IPS-18c (cell line): ENCODE measurements around the gene PTPRC.

Experiments used
- H3K4me3 ChIP-seq: 2 replicates; pipeline ENCODE4 v1.7.0; 2013; ENCODE audit warnings: low read depth, mild to moderate bottlenecking, low read length, moderate library complexity; ENCODE audit not compliant: insufficient read depth
- H3K9me3 ChIP-seq: one replicate; pipeline ENCODE4 v1.6.1; 2013; ENCODE audit warnings: mild to moderate bottlenecking, low read length, moderate library complexity; ENCODE audit not compliant: control insufficient read depth, insufficient read depth

PTPRC gene

DNA sequence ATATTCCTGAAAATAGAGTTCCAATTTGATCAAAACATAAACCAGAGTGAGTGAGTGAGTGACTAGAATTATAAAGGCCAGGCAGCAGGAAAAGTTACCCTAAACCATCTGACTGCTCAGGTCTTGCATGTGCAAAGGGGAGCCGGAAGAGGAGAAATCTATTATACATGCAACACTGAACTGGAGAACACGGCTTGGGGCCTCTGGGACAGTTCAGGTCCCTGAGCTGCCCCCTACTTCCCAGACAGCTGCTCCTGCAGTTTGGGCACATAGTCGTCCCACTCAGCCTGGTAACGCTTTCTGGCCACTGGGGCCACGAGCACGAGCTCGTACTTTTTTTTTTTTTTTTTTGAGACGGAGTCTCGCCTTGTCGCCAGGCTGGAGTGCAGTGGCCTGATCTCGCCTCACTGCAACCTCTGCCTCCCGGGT is 40.1 kb downstream of the PTPRC start:
- H3K9me3 ChIP-seq: no peaks in the 10 kb centered on the region
- no peak overlapping the region for H3K4me3 ChIP-seq

DNA sequence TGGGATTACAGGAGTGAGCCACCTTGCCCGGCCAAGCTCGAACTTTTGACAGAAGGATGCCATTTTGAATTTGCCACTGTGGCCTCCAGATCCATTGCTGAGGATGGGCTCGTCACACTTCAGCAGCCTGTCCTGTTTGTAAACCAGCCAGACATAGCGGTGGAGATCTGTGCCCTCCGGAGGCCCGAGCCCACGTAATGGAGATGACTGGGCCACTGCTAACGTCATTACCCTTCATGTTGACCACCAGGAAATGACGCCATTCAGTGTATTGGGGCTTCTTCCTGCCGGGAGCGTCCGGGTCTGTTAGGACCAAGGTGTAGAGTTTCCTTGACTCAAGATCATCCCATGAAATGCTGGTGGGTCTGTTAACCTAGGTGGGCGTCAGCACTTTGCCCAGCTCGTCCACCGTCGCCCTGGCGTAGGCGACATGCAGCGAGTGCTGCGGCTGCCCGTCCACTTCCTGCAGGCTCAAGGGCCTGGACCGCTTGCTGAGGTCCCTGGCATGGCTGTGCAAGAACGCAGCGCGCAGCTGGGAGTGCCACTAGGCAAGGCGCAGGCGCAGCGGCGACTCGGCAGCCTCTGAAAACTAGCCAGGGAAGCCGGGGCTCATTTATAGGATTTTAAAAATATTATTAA is 40.8 kb downstream of the PTPRC start:
- H3K4me3 ChIP-seq: no peak overlapping the region

DNA sequence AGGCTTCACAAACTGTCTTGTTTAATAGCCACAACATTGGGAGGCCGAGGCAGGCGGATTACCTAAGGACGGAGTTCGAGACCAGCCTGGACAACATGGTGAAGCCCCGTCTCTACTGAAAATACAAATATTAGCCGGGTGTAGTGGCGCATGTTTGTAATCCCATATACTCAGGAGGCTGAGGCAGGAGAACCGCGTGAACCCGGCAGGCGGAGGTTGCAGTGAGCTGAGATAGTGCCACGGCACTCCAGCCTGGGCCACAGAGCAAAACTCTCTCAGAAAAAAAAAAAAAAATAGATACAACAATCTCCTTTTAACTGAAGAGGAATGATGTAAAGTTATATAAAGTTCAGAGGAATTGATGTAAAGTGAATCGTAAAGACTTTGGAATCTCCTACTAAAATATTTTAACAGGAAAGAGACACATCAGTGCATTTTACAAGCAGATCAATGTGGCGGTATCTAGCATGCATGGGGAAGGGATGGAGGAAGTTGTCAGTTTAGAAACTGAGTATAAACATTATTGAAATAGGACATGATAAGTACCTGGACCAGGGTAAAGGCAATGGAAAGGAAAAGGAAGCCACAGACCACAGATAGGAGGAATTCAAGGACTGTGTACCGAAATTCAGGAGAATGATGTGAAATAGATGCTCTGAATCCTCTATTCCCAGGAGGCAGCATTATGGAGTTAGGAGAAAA is 41.5 kb downstream of the PTPRC start:
- Histone ChIP-seq H3K9me3 (no peaks in the 10 kb centered on the region), H3K4me3 (no peak overlapping the region)

More for the DNA sequence above, 40.8 kb downstream of the PTPRC start:
- H3K9me3 ChIP-seq: no peaks in the 10 kb centered on the region

DNA sequence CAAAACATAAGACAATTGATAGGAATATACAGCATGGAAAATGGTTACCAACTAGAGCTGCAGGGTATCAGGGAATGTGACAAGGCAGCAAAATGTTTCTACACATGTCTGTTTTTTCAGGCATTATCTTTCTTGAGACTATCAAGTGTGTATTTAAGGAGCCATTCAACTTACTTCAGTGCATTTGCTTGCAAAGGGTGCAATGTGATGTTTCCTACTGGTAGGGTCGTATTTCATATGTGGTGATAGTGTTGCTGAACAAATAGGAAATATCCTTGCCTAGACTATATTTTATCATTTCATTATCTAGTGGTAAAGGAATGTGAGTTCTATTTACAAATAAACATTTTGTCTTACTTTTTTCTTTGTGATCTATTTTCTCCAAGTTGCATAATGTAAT is 42.4 kb downstream of the PTPRC start:
- Histone ChIP-seq H3K9me3 (no peaks in the 10 kb centered on the region), H3K4me3 (no peak overlapping the region)

DNA sequence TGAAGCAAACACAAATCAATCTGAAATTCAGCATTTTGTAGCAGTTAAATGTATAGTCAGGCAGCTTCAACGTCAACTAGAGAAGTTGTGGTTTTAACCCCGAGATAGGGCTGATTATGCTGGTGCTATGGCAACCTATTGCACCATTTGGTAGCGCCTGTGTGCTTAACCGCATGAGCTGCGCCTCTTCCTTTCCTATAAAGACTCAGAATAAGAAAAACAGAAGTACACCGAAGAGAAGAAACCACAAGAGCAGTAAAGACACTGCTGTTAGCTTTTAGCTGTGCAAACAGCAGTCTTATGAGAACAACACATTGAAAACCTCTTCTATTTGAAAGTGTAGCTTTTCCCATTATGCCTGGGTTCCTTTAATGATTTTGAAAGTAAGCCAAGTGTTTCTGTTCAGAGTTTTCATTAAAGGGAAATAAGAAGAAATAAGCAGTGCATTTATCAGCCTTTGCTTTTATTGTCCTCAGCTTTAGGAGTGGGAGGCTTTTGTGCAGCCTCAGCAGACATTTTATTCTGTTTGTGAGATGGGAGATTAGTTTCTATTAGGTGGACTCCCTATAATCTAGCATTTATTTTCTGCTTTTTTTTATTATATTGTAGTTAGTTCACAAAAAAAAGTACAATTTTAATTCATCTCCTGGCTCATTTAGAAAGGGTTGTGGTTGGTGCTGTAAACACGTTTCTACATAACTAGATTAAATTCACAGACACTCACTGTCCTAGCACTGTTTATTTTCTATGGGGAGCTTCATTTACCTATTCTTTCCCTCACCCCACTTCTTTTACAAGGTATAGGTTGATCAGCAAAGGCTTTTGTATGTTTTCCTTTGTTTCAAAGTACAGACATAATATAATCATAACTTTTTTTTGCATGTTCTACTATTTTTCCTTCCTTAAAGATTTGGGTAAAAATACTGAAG is 43.3 kb downstream of the PTPRC start:
- Histone ChIP-seq H3K4me3 (no peak overlapping the region), H3K9me3 (no peaks in the 10 kb centered on the region)

DNA sequence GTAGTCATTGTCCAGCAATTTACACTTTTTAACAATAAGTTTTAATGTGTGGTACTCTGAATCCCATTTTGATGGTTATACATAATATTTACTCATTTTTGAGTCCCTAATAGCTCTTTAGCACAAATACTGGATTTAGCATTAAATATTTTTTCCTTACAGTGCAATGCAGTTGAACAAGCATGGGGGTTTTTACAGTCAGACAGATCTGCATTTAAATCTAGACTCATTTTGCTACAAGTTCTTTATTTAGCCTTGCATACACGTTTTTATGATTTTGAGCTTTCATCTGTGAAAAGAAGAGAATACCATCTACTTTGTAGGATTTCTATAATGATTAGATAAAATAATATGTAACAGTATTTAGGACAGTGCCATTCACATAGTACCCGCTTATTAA is 44.0 kb downstream of the PTPRC start:
- H3K4me3 ChIP-seq: no peak overlapping the region
- no peaks in the 10 kb centered on the region for H3K9me3 ChIP-seq

DNA sequence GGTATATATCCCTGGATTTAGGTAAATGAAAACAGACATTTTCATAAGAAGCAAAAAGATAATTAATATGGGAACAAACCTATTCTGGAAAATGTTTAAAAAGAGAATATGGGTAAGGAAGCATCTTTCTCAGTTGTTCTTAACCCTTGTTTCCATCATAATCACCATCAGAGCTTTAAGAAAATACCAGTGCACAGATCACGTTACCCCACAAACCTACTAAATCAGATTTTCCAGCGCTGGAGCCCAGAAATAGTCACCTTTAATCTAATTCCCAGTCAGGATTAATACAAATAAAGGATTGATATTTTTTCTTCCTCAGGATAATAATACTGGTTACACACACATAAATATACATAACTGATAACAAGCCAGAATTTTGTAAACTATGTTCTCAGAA is 44.6 kb downstream of the PTPRC start:
- H3K4me3 ChIP-seq: no peak overlapping the region
- no peaks in the 10 kb centered on the region for H3K9me3 ChIP-seq

DNA sequence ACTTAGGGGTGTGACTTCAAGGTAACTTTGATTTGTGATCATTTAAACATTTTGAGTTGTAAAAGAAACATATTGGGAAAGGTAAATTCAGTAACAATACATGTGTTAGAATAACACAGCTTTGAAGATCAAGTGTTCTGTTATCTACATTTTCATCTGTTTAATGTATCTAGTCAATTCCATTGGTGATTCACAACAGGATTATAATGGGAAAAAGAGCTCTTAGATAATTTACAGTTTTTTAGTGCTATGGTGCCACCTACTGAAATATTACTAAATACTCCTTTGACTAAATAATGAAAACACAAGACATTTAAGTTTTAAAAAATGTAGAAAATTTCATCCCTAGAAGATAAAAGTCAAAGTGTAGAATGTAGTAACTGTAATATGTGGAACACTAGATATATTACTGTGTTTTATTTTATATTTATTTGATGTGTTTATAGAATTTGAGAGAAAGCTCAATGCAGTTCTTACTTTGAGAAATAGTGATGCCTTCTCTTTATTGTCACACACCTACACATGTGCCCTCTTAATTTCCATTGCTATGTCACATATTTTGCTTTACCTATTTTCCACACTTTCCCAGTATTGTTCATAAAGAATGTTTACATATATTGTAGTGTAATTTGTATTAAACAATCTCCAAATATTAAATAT is 47.4 kb downstream of the PTPRC start:
- Histone ChIP-seq H3K4me3 (no peak overlapping the region), H3K9me3 (no peaks in the 10 kb centered on the region)

DNA sequence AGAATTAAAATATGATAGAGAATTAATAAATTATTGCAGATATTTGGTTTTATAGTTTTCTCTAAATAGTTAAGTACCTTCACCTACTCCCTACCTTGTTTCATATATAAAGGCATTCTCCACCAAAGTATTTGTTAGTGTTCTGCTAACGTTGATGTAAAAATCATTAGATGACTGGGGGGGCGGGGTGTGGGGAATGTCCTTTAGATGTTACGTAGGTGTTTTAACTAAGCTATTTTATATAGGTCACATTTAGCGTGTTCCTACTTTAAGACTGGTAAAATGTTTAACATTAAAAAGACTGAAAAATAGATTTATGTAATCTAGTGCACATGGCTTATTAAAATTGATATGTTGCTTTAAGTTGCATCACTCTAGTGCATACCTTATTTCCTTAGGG is 48.6 kb downstream of the PTPRC start:
- Histone ChIP-seq H3K9me3 (no peaks in the 10 kb centered on the region), H3K4me3 (no peak overlapping the region)

DNA sequence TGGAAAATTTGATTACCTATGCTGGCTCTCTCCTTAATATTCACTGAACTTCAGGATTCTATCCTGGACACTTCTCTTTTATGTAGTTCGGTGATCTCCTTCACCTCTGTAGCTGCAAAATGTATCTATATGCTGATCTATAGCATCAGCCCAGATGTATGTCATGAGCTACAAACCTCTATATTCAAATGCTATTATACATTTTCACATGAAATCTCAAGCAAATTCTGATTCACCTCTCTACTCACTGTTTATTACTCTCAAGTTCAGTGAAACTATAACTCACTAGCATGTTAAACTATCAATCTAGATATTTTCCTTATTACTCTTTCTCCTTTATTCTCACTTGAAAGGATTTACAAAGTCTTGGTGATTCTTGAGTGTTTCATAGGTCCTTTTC is 52.2 kb downstream of the PTPRC start:
- H3K9me3 ChIP-seq: no peaks in the 10 kb centered on the region

DNA sequence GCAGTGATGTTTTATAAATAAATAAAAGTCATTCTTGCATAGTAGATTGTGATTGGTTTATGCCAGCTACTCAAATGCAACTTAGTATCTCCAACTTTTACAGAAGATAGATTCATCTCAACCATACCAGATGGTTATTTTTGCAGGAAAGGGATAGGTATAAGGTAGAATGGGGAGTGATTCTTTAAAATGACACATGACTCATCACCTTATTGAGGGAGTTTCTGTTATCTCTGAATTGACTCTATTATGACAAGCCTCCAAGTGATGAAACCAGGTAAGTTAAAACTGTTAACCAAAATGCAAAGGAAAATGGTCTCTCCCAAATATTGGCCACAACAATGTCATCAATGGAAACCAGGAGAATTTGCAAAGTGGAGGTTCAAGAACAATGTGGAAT is 54.5 kb downstream of the PTPRC start:
- Histone ChIP-seq H3K9me3 (no peaks in the 10 kb centered on the region), H3K4me3 (no peak overlapping the region)

More for the DNA sequence above, 52.2 kb downstream of the PTPRC start:
- no peak overlapping the region for H3K4me3 ChIP-seq

DNA sequence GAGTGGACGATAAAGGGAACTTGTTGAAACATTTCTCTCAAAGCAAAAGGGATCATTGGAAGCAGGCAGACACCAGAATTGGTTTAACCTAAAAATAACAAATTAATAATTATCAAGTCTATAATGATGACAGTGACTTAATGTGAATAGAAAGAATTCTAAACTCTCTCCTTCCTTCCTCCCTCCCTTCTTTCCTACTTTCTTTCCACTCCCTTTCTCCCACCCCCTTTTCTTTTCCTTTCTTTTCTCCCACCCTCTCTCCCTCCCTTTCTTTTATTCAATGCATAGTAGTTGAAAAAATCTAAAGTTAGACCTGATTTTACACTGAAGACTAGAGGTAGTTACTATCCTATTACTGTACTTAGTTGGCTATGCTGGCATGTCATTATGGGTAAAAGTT is 55.7 kb downstream of the PTPRC start:
- Histone ChIP-seq H3K4me3 (no peak overlapping the region), H3K9me3 (no peaks in the 10 kb centered on the region)

DNA sequence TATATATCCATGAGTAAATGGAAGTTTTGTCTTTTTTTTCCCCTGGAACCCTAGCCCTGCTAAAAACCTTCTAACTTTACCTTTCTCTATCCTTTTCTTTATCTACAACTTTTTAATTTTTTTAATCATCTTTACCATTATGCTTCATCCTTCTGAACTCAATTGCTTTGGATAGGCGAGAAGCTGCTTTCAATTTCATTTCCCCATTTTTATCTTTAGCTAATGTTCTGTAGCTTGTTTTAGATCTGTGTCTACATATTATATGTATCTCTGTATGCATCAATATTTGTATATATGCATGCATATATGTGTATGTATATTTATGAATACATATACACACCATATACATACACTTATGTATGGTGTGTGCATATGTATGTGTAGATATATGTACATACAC is 57.4 kb downstream of the PTPRC start:
- H3K9me3 ChIP-seq: no peaks in the 10 kb centered on the region
- H3K4me3 ChIP-seq: no peak overlapping the region

DNA sequence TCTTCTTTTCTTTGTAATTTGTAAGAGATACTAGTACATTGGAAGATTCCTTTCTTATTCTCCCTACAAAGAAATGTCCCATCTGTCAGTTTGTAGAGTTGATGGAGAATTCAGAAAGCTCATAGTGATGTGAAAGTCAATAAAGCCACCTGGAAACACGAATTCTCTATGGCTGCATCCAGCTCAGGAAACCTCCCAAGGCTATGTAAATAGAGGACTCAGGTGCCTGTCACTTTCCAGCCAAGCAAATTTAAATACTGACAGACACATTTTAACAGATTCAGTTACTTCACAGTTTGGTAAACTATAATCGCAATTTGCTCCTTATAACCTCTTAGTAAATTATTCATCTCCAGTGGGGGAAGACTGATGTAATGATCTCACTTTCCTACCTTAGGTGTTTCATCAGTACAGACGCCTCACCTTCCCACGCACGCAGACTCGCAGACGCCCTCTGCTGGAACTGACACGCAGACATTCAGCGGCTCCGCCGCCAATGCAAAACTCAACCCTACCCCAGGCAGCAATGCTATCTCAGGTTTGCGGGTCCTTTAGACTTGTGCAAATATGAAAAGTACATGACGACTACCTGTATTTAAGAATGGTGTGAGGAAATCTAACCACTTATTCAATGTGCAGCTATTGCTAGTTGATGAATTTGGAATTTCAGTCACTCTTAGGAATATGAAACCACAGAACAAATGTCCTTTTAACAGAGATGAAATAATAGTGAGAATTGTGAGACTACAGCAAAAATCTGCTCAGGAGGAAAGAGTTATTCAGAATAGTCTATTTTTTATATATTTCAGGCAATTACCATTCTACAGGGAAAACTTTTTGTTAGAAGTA is 60.6 kb downstream of the PTPRC start:
- H3K4me3 ChIP-seq: no peak overlapping the region

DNA sequence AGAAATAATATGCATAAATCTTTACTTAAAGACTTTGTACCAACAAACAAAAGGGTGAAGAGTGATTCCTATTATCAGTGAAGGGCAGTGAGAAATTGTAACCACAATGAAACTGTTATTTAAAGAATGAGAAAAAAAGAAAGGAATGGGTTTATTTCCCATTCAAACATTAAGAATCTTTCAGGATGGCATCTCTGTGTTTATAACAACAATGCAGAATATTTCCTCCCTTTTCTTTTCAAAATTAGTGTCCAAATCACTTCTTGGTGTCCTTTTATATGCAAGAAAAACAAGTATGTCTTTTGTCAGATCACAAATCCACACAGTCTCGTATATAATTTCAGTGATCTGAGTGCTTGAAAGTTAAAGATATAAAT is 61.2 kb downstream of the PTPRC start:
- no peak overlapping the region for H3K4me3 ChIP-seq

More for the DNA sequence above, 60.6 kb downstream of the PTPRC start:
- H3K9me3 ChIP-seq: no peaks in the 10 kb centered on the region

DNA sequence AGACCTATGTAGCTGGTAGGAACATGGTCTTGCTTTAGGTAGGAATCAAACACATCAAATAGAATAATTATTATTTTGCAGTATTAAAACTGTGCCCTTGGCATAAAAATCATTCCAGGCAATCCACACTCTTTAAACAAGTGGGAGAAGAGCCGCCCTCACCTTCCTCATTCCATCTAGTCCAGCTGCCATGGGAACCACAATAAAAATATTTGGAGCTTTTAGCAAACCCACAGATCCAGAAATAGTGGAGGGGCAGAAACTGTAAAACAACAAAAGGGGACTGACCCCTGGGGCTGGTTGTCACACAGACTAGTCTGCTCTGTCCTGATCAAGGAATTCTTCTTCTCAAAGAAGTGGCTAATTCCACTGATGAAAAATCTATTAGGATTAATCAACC is 61.6 kb downstream of the PTPRC start:
- no peak overlapping the region for H3K4me3 ChIP-seq

More for the DNA sequence above, 61.2 kb downstream of the PTPRC start:
- H3K9me3 ChIP-seq: no peaks in the 10 kb centered on the region

DNA sequence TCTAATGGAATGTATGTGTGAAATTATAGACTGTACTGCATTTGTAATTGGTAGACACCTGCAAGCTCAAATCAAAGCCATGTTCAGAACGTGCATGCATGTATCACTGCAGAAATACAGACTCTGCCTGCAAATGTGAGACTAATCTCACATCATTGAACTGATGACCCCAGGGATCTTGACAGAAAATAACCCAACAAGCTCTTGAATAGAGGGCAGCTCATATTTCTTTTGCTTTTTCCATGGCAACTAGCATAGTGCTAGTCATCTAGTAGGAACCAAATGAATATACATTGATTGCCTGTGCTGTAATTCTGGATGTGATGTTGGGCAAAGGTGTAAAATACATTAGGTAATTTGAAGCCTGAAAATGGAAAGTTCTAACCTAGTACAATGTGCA is 62.4 kb downstream of the PTPRC start:
- H3K4me3 ChIP-seq: no peak overlapping the region

More for the DNA sequence above, 61.6 kb downstream of the PTPRC start:
- no peaks in the 10 kb centered on the region for H3K9me3 ChIP-seq

More for the DNA sequence above, 62.4 kb downstream of the PTPRC start:
- H3K9me3 ChIP-seq: no peaks in the 10 kb centered on the region
